Measurements from ENCODE around the gene EFHC1.
A peak's percentile ranks its signal among the peaks of the same experiment; 100 is the strongest.

Gene EFHC1

GRCh38 chr6:52518279-52518945, 98.3 kb downstream of the EFHC1 start:
- DNase-seq (ENCODE audit: low read depth), result no peak

- DNase-seq (ENCODE audit: low read depth), result no peak
Measured at GRCh38 chr6:52519618-52520017, 99.5 kb downstream of the EFHC1 start.

- peak; percentile 52 for DNase-seq (ENCODE audit: low read depth)
Measured at GRCh38 chr6:52522151-52522626, 102.0 kb downstream of the EFHC1 start.

- DNase-seq (ENCODE audit: low read depth), result no peak
Measured at GRCh38 chr6:52522655-52523054, 102.5 kb downstream of the EFHC1 start.

- peak; percentile 81 for DNase-seq (ENCODE audit: low read depth)
Measured at GRCh38 chr6:52523378-52524142, 103.4 kb downstream of the EFHC1 start.

- no peak for DNase-seq (ENCODE audit: low read depth)
Measured at GRCh38 chr6:52524918-52525317, 104.8 kb downstream of the EFHC1 start.

- peak; percentile 77 for DNase-seq (ENCODE audit: low read depth)
Measured at GRCh38 chr6:52526634-52527033, 106.5 kb downstream of the EFHC1 start.

GRCh38 chr6:52527436-52527835, 107.3 kb downstream of the EFHC1 start:
- no peak for DNase-seq (ENCODE audit: low read depth)

- DNase-seq (ENCODE audit: low read depth), result no peak
Measured at GRCh38 chr6:52529311-52529710, 109.2 kb downstream of the EFHC1 start.

- DNase-seq (ENCODE audit: low read depth), result no peak
Measured at GRCh38 chr6:52530351-52530750, 110.2 kb downstream of the EFHC1 start.

- DNase-seq (ENCODE audit: low read depth), result no peak
Measured at GRCh38 chr6:52531396-52531795, 111.3 kb downstream of the EFHC1 start.

- no peak for DNase-seq (ENCODE audit: low read depth)
Measured at GRCh38 chr6:52531834-52532233, 111.7 kb downstream of the EFHC1 start.

- no peak for DNase-seq (ENCODE audit: low read depth)
Measured at GRCh38 chr6:52532457-52532856, 112.3 kb downstream of the EFHC1 start.

GRCh38 chr6:52533491-52533890, 113.3 kb downstream of the EFHC1 start:
- no peak for DNase-seq (ENCODE audit: low read depth)

- DNase-seq (ENCODE audit: low read depth), result no peak
Measured at GRCh38 chr6:52534363-52534762, 114.2 kb downstream of the EFHC1 start.

GRCh38 chr6:52534966-52535390, 114.8 kb downstream of the EFHC1 start:
- no peak for DNase-seq (ENCODE audit: low read depth)

- no peak for DNase-seq (ENCODE audit: low read depth)
Measured at GRCh38 chr6:52535711-52536423, 115.7 kb downstream of the EFHC1 start.

- no peak for DNase-seq (ENCODE audit: low read depth)
Measured at GRCh38 chr6:52536424-52536916, 116.3 kb downstream of the EFHC1 start.

GRCh38 chr6:52537001-52537753, 117.0 kb downstream of the EFHC1 start:
- DNase-seq (ENCODE audit: low read depth), result no peak

- no peak for DNase-seq (ENCODE audit: low read depth)
Measured at GRCh38 chr6:52538252-52538900, 118.2 kb downstream of the EFHC1 start.

GRCh38 chr6:52538901-52539354, 118.8 kb downstream of the EFHC1 start:
- DNase-seq (ENCODE audit: low read depth), result peak; percentile 69

Measured in amniotic epithelial cell (primary cell).